HUDEP-2 (cell line): ENCODE measurements around the gene SLC35C1.

Experiments
- DNase-seq, 76 experiments: peaks; one replicate each; lab custom pipeline; 2025; ENCODE audit not compliant: unreplicated experiment in 76 of 76; lab: John Stamatoyannopoulos, UW

Gene SLC35C1

DNA sequence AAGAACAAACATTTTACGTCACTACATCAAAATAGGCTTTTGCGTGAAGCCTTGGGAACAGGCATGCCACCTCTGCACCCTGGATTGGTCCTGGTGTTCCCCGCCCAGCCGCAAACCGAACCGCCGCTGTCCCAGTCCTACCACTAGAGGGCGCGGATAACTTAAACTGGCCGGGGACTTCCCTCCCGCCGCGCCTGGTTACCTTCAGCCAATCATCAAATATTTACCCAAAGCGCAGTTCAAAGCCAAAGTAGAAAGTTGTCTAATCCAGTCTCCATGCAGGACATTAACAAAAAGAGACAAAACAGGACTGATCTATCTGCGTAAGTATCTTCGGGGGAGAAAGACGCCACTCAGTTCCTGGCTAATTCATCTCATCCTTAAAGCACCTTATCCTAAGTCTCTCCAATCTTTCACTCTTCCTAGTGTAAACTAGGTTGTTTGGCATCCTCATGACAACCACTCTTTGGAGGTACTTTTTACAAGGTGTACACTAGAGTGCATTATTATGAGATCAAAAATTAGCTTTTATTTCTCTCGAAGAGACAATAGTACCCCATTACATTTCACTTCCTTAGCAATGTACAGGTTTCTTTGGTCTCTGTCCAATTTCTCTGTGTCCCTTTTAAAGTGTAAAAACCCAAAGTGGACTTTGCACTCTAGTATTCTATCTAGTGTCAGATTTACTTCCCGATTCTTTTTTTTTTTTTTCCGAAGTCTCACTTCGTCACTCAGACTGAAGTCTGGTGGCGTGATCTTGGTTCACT, 38.4 kb downstream of the SLC35C1 start:
- peak in 72 of 76 experiments; percentile 6 to 89 (median 70) for DNase-seq

DNA sequence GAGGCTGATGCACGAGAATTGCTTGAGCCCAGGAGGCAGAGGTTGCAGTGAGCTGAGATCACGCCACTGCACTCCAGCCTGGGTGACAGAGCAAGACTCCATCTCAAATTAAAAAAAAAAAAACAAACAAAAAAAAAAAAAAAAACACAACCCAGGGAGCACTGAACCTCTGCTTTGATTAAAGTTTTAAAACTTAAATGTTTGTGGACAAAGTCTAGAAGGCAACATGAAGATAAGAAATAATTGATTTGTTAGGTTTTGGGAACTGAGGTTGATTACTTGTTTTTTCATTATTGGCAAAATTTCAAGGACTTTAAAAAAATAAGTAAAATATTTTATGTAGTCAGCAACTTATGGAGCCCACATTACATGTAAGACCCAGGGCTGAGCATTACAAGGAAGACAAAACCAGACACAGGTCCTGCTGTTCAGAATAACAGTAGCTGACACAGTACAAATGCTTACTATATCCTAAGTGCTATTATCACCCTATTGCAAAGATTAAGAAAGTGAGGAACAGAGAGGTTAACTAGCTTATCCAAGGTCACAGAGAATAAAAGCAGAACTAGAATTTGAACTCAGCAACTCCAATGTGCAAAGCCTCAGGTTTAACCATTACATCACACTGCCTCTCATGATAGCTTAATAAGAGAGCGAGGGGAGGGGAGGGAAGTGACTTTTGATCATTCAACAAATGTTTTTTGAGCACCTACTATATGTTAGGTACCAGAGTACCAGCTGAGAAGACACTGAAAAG, 40.1 kb downstream of the SLC35C1 start:
- no peak for DNase-seq

DNA sequence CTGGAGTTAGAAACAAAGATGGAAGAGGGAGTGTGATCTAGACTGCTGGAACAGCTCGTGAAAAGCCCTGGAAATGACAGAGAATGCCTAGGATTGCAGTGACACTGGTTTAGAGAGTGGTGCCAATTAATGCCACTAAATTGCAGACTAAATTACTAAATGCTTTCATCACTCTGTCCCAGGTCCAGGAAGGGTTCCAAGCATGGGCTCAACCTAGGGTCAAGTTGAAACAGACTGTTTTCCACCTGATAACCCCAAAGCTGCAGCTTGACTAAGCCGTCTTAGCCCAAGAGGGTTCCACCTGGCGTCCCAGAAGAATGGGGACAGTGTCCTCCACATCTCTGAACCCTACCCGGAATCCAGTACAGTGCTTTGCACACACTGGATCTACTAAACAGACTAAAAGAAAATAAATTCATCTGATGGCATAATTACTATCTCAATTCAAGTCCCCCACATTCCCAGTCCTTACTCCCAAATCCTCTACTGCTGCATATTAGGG, 41.3 kb downstream of the SLC35C1 start:
- DNase-seq, result no peak

DNA sequence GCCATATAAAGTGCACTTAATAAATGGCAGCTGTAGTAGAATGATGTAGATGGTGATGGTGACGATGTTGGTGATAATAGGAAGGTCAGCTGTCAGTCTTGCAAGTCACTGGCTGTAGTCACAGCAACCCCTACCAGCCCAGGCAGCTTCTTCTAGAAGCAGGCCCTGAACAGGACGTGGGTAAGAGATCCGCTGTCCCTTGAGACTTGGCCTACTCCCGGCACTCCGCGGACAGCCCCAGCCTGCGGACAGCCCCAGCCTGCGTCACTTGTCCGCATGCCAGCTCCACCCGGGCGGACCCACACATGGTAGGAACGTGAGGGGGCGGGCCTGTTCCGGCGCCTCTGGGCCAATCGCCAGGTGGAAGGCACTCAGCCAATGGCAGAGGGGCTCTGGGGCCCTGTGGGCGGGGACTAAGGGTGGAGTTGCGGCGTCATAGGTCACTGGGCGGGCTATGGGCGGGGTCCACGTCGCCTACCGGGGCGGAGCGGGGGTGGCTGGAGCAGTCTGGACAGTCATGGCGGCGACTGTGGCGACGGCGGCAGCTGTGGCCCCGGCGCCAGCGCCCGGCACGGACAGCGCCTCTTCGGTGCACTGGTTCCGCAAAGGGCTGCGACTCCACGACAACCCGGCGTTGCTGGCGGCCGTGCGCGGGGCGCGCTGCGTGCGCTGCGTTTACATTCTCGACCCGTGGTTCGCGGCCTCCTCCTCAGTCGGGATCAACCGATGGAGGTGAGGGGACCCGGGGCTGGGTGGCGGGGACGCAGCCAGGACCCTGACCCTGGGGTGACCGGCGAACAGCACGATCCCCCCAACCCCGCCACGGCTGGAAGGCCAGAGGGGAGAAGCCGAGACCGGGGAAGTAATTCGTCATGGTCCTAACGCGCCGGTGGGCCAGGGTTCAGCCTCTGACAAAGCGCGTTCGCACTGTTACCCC, 42.3 kb downstream of the SLC35C1 start, which contains the start of gene CRY2:
Gene CRY2 (plus strand): TSS at position 502 of the 937 bp plus-strand sequence. CDS start 16 bp downstream, at position 518.
- DNase-seq, result peak; percentile 43 to 100 (median 98)

DNA sequence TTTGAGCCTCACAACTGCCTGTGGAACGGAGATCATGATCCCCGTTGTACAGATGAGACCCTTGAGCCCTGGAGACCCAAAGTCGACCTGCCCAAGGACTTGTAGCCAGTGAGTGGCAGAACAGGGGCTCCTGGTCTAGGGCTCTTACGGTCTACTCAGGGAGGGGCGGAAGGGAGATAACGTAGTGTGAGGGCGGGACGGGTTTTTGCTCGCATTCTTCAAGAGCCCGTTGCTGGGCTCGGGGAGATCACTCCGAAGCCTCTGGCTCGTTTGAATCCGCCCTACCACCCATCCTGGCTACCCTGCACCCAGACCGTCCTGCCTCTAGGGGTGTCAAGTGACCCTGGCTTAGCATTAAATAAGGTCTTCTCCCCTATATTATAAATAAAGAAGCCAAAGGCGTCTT, 43.0 kb downstream of the SLC35C1 start:
- peak in 70 of 76 experiments; percentile 7 to 75 (median 52) for DNase-seq

DNA sequence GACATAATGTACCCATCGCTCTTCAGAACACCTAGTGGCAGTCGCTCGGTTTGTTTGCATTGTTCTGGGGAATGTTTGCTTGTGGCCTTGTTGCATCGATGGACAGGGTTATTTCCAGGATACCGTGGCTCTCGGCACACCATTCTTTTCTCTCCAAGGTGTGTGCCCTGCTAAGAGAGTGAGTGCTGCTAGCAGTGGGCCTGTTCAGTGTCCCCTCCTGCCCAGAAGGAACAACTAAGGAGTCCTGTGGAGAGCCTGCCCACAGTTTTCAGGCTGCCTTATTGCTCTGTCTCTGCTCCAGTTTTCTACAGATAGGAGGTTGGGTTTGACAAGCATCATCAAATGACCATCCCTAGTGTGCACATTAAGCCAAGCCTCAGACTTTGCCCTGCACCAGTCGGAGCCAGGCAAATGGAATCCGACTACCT, 43.7 kb downstream of the SLC35C1 start:
- no peak for DNase-seq

DNA sequence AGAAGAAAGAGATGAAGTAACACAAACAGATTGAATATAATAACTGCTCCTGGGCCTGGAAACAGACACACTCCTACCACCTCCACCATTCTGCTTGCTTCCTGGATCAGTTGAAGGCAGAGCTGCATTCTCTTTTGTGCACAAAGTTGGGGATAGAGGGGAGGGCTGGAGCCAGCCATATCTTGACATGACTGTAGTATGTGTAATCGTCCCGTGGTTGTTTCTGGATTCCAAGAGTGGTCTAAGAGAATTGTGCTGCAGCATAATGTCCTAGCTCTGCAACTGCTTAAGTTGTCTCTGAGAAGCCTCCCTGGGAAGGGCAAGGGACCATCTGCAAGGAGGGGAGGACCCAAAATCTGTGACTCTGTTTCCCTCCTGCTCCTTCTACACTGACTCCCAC, 45.5 kb downstream of the SLC35C1 start:
- DNase-seq, result no peak

DNA sequence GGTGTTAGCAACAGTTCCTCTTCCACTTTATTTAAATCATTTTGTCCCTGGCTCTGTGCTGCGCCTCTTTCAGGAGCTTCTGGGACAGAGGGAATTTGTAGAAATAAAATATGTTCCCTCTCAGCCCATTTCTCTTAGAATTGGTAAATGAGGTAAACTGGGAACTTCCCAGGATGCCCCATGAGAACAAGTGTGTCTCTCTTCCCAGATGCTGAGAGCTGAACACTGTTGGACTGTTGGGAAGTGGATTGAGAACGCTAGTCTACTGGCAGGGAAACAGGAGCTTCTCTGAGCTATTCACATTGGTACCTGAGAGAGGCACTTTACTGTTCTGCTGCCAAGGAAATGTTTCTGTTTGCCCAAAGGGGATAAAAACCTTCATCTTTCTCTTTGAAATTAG, 46.3 kb downstream of the SLC35C1 start:
- no peak for DNase-seq

DNA sequence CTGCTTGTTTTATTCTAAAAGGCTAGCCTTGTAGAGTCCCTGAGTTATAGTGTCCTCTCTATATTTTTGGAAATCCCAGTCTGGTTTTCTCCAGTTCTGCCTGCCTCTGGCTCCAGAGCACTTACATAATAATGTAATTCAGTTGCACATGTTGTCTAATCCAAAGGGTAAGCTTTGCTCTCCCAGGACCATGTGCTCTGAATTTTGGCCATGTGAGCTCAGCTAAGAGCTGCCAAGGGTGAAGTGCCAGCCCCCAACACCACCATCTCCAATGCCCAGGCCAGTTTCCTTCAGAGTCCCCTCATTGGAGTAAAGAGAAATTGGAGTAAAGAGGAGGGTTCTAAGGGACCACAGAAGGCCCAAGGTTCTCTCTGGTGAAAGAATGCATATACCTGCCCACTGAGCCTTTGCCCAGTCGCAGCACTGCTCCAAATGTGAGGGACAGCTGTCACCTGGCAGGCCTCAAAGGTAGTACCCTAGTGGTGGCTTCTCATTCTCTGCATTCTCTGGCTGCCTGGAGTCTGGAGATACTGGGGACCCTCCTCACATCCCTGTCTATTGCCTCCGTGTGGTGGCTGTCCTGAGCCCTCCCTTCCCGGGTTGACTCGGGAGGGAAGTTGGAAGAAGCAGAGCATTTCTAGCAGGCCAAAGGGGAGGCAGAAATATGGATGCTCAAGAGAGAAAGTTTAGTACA, 47.2 kb downstream of the SLC35C1 start:
- DNase-seq, result no peak

DNA sequence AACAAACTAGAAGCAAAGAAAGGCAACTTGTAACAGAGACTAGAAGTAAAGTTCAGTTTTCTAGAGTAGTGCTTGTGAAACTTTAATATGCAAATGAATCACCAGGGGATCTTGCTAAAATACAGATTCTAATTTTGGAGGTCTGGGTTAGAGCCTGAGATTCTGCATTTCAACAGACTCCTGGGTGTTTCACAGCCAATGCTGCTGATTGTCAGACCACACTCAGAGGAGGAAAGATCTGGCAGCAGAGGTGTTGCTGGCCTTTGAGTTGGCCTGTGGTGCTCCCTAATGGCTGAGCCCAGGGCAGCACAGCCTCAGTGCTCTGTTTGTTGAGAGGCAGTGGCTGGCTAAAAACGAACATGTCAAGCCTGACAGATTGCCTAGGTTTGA, 47.8 kb downstream of the SLC35C1 start:
- DNase-seq, result peak in 6 of 76 experiments; percentile 4 to 18 (median 10)

DNA sequence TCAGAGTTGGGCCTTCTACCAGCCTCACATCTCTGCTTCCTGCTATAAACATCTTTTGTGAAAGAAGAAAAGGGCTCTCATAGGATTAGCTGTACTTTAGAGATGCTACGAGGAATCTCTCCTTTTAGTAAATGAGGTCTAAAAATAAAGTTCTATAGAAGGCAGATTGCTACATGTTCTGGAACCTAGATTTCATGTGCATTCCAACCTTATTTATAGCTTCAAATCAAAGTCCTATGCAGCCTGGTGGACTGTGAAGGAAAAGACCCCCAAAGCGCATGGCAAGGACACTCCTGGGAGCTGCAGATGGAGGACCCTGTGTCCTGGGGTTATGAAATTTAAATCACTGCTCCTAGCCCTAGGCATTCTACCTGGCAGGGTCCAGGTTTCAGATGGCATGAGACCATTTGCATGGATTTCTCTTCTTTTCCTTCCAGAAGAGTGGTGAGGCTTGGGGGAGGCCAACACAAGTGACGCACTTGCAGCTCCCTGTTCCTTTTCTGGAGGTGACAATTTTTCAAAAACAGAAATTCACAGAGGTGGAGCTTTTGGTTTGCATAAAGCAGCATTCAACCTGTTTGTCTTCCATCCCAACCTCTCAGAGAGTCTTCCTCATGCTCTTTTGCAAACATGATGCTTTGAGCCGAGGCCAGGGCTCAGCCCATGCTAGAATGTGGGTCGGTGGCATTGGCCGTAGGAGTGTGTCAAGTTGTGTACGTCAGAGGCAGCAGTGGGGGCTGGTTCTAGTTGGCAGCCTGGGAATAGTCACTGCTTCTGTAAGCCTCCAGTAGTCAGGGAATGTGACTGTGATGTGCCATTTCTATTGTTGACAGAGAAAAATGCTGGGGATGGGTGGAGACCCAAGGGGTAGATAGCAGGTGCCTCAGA, 48.6 kb downstream of the SLC35C1 start:
- DNase-seq, result no peak

DNA sequence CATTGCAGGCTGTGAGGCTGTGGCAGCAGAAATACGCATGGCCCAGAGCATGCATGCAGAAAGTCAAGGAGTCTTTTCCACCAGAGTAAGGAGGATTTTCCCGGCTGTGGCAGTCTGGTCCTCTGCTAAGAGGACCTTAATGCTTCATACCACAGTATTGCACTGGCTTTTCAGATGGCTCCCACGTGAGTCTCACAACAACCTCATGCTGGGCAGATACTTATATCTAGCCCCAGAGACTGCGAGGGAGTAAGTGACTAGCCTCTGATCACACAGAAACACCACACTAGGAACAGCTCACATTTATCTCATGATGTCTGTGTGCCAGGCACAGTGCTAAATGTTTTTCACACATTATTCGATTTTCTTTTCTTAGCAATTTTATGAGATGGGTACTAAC, 50.4 kb downstream of the SLC35C1 start:
- DNase-seq, result peak in 3 of 76 experiments; percentile 5 to 17 (median 10)

DNA sequence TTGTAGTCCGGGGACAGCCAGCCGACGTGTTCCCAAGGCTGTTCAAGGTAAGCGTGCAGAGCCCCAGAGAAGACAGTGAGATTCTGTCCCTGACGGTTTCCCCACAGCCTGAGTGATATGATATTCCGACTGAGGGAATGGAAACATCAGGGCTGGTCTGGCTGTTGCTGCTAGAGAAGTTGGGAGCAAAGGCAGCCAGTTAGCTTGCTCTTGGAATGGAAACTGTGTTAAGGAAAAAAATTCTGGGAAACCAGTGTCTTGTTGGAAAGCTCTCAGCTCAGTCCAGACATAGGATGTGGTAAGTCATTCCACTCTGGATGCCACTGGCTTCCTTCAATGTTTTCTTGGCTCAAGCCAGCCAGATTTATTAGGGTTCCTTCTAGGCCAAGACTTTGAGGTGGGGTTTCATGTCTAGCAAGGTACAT, 51.1 kb downstream of the SLC35C1 start:
- DNase-seq, result no peak

DNA sequence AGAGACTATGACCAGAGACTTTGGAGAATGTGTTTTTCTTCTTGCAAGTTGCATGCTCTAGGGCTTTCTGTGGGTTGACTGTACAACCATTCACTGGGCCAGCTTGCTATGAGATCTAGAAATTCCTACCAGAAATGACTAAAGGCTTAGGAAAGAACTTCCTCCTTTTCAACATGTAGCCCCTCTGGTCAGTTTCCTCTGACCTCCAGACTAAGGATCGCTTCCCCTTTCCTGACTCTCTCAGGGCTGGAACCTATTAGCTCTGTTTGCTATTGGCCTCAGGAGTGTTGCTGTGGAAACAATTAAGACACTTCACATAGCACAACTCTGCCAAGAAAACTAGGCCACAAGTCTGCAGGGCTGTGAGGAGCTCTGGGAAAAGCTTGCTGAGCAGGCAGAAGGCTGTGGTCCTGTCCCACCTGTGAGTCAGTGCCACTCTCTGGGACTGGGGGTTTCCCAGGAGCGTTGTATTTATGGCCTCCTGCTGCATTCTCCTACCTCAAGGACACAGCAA, 53.1 kb downstream of the SLC35C1 start:
- DNase-seq, result no peak

DNA sequence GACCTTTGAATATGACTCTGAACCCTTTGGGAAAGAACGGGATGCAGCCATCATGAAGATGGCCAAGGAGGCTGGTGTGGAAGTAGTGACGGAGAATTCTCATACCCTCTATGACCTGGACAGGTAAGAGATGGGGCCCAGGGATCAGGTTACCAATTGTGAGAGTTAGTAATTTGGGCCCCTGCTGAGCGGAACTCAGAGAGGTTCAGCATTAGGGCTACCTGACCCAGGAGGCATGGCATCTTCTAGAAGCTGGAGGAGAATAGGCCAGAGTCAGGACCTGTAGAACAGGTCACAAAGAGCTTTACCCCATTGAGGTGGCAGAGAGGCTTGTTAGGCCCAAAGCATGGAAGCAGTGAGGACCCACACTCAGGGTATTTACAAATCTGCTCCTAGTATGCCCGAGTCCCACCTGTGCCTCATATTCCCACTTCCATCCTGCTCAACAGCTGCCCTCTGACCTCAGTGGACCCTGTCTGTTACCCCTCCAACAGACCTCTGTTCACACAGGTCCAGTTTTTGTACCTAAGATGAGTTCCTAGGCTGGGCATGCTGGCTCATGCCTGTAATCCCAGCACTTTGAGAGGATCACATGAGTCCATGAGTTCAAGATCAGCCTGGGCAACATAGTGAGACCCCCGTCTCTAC, 53.9 kb downstream of the SLC35C1 start:
- no peak for DNase-seq

DNA sequence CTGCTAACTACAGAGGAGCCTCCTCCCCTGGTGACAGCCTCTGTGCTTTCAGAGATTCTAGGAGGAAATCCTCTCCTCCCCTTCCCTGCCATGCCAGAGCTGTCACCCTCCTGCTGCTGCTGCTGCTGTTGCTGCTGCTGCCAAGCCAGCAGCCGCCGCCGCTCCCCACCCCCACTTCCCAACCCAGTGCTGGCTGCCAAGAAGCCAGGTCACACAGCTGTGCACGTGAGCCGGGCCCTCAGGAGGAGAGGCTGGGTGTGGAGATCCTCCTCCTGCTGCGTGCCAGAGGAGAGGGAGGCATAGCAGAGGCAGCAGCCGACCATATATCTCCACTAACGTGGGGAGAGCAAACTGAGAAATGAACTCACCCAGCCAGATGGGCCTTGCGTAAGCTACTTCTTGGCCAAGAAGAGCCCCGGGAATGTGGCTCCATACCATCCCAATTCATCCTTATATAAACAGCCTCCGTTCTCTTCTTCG, 54.8 kb downstream of the SLC35C1 start:
- peak in 74 of 76 experiments; percentile 10 to 94 (median 79) for DNase-seq

DNA sequence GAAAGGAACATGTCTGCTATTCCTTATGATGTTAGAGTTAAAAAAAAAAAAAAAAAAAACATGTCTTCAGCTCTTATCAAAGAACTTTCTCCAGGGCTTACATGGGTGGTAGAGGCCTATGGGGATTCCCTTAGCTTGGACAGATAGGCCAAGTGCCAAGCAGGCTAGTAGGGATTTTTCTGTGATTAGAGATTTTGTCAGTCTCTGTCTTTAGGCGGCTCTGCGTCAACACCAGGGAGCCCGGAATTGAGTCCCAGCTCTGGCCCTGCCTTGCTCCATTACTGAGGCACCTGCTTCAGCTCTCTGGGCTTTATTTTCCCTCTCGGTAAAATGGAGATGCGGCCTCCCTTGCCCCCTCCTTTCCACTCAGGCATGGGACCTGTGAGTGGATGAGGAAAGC, 55.4 kb downstream of the SLC35C1 start:
- DNase-seq, result peak in 10 of 76 experiments; percentile 6 to 33 (median 14)
